Osteocyte (in vitro differentiated cells): ENCODE data around the gene FBXW5. TPM values are rescaled to one million over a fixed set of nuclear protein-coding genes. Genes with fewer than 3 reads are reported as not detected.

ENCODE experiments used
- DNase-seq: peaks from one replicate; pipeline ENCODE4 v3.0.0; 2021; ENCODE audit warnings: mixed read lengths; ENCODE audit not compliant: unreplicated experiment; ENCODE audit errors: extremely low spot score
- H3K27ac Mint-ChIP-seq: one replicate; pipeline ENCODE4 v1.8.0; 2021; ENCODE audit warnings: mild to moderate bottlenecking, mixed read lengths; ENCODE audit not compliant: unreplicated experiment
- H3K27me3 Mint-ChIP-seq: one replicate; pipeline ENCODE4 v1.8.0; 2021; ENCODE audit warnings: mixed read lengths; ENCODE audit not compliant: unreplicated experiment
- H3K36me3 Mint-ChIP-seq: one replicate; pipeline ENCODE4 v1.8.0; 2021; ENCODE audit warnings: mixed read lengths; ENCODE audit not compliant: unreplicated experiment
- H3K4me1 Mint-ChIP-seq: one replicate; pipeline ENCODE4 v1.8.0; 2021; ENCODE audit warnings: mixed read lengths; ENCODE audit not compliant: unreplicated experiment
- H3K4me3 Mint-ChIP-seq: one replicate; pipeline ENCODE4 v1.8.0; 2021; ENCODE audit warnings: mild to moderate bottlenecking, moderate library complexity, mixed read lengths; ENCODE audit not compliant: unreplicated experiment
- H3K9me3 Mint-ChIP-seq: one replicate; pipeline ENCODE4 v1.8.0; 2021; ENCODE audit warnings: mixed read lengths; ENCODE audit not compliant: unreplicated experiment
- total RNA-seq: library from RNA; stranded (reverse); gene quantifications from 2 replicates; pipeline ENCODE4 v1.2.1, GENCODE V29; 2021
- TF ChIP-seq, protein P1 (sequence below): fragments of 200-600 bp; sonication (generic); IDR thresholded peaks from 2 replicates; pipeline ENCODE4 v1.5.0; 2021; ENCODE audit warnings: antibody characterized with exemption, mild to moderate bottlenecking, moderate library complexity

The FBXW5 gene
- total RNA-seq, 1 donor from 2014 or later, result 84.4 TPM

DNA sequence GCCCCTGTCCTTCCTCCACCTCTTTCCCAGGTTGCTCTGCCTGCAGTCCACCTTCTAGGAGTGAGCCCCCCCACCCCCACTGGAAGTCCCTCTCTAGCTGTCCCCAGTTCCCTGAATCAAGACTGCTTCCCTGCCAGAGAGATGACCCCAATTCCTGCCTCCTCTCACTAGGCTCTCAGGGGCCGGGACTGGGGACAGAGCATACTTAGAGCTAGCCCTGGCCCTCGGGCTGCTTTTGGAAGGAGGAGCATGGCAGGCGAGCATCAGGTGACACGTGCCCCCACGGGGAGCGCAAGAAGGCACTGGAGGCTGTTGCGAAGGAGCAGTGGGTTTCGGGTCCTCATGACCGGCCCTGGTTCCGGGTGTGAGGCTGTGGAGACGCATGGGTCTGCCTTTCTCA is 48.5 kb downstream of the FBXW5 start:
- Mint-ChIP-seq H3K36me3 (peaks cover 9% of the 10 kb centered on the region), H3K9me3 (no peaks in the 10 kb centered on the region), H3K4me1 (peaks cover 6% of the 10 kb centered on the region), H3K4me3 (no peak overlapping the region), H3K27ac (no peak overlapping the region), H3K27me3 (no peaks in the 10 kb centered on the region)
- no peak for DNase-seq
- TF ChIP-seq, protein P1, sequence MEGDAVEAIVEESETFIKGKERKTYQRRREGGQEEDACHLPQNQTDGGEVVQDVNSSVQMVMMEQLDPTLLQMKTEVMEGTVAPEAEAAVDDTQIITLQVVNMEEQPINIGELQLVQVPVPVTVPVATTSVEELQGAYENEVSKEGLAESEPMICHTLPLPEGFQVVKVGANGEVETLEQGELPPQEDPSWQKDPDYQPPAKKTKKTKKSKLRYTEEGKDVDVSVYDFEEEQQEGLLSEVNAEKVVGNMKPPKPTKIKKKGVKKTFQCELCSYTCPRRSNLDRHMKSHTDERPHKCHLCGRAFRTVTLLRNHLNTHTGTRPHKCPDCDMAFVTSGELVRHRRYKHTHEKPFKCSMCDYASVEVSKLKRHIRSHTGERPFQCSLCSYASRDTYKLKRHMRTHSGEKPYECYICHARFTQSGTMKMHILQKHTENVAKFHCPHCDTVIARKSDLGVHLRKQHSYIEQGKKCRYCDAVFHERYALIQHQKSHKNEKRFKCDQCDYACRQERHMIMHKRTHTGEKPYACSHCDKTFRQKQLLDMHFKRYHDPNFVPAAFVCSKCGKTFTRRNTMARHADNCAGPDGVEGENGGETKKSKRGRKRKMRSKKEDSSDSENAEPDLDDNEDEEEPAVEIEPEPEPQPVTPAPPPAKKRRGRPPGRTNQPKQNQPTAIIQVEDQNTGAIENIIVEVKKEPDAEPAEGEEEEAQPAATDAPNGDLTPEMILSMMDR, result no peak

DNA sequence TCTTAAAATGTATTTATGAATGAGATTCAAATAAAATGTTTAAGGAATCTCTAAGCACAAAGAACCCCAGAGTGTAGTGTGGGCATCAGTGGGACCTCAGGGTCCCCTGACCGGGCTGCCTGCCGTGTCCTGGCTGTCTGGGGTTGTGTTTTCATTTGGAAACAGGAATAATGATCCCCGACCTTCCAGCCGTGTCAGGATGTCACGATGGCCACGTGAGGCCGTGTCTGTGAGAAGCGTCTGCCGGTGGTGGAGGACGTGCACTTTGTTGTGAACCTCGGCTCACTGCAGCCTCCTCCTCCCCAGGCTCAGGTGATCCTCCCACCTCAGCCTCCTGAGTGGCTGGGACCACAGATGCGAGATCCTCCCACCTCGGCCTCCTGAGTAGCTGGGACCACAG is 53.9 kb downstream of the FBXW5 start:
- H3K36me3 Mint-ChIP-seq, result no peaks in the 10 kb centered on the region
- H3K4me1 Mint-ChIP-seq, result peaks cover 10% of the 10 kb centered on the region
- H3K9me3 Mint-ChIP-seq, result no peaks in the 10 kb centered on the region
- TF ChIP-seq, protein P1, result no peak
- DNase-seq, result no peak
- H3K27ac Mint-ChIP-seq, result no peak overlapping the region
- no peak overlapping the region for H3K4me3 Mint-ChIP-seq
- H3K27me3 Mint-ChIP-seq, result no peaks in the 10 kb centered on the region

Other genes with a start within 250 kb of the FBXW5 start
- 11.4 and 11.5 TPM in 2 replicates for gene DIPK1B, start 232.2 kb downstream of the FBXW5 start, total RNA-seq
- gene LCN10, start 201.8 kb downstream of the FBXW5 start, total RNA-seq, result not detected in 2 replicates
- gene LCN6, start 196.2 kb downstream of the FBXW5 start, total RNA-seq, result not detected in 2 replicates
- not detected in 2 replicates for gene LCN8, start 186.5 kb downstream of the FBXW5 start, total RNA-seq
- gene LCN15, start 180.2 kb downstream of the FBXW5 start, total RNA-seq, result not detected in 2 replicates
- 29.2 and 36.0 TPM in 2 replicates for gene TMEM141, start 153.4 kb downstream of the FBXW5 start, total RNA-seq
- gene CCDC183, start 148.4 kb downstream of the FBXW5 start, total RNA-seq, result 0.89 and 0.94 TPM in 2 replicates
- 82.2 and 84.7 TPM in 2 replicates for gene RABL6, start 136.8 kb downstream of the FBXW5 start, total RNA-seq
- gene AJM1, start 102.3 kb downstream of the FBXW5 start, total RNA-seq, result 4.4 and 4.5 TPM in 2 replicates
- 131 and 142 TPM in 2 replicates for gene PHPT1, start 95.3 kb downstream of the FBXW5 start, total RNA-seq
- gene MAMDC4, start 92.4 kb downstream of the FBXW5 start, total RNA-seq, result 7.4 and 9.4 TPM in 2 replicates
- gene EDF1, start 78.4 kb downstream of the FBXW5 start, total RNA-seq, result 338 and 342 TPM in 2 replicates
- gene TRAF2, start 58.2 kb downstream of the FBXW5 start, total RNA-seq, result 12.2 and 14.4 TPM in 2 replicates
- gene C8G, start 505 bp upstream of the FBXW5 start, total RNA-seq, result 1.3 and 1.7 TPM in 2 replicates
- gene LCN12, start 7.5 kb upstream of the FBXW5 start, total RNA-seq, result 0.57 and 1.4 TPM in 2 replicates
- 123 and 129 TPM in 2 replicates for gene PTGDS, start 32.8 kb upstream of the FBXW5 start, total RNA-seq
- 3.0 and 3.4 TPM in 2 replicates for gene LCNL1, start 38.3 kb upstream of the FBXW5 start, total RNA-seq
- 38.5 and 51.4 TPM in 2 replicates for gene PAXX, start 47.7 kb upstream of the FBXW5 start, total RNA-seq
- 0.52 TPM in 1 of 2 replicates, not detected in the other for gene CLIC3, start 51.8 kb upstream of the FBXW5 start, total RNA-seq
- 47.6 and 55.1 TPM in 2 replicates for gene ABCA2, start 83.5 kb upstream of the FBXW5 start, total RNA-seq
- 0.13 TPM in 1 of 2 replicates, not detected in the other for gene FUT7, start 87.3 kb upstream of the FBXW5 start, total RNA-seq
- gene NPDC1, start 101.4 kb upstream of the FBXW5 start, total RNA-seq, result 84.4 and 91.0 TPM in 2 replicates
- gene ENTPD2, start 109.3 kb upstream of the FBXW5 start, total RNA-seq, result 0.46 TPM in 1 of 2 replicates, not detected in the other
- gene SAPCD2, start 125.8 kb upstream of the FBXW5 start, total RNA-seq, result 3.1 and 3.4 TPM in 2 replicates
- gene UAP1L1, start 132.8 kb upstream of the FBXW5 start, total RNA-seq, result 34.2 and 38.3 TPM in 2 replicates
- 109 and 120 TPM in 2 replicates for gene MAN1B1, start 142.2 kb upstream of the FBXW5 start, total RNA-seq
- 118 TPM in 2 replicates for gene DPP7, start 170.0 kb upstream of the FBXW5 start, total RNA-seq
- not detected in 2 replicates for gene GRIN1, start 194.4 kb upstream of the FBXW5 start, total RNA-seq
- not detected in 2 replicates for gene LRRC26, start 225.3 kb upstream of the FBXW5 start, total RNA-seq
- gene TMEM210, start 227.3 kb upstream of the FBXW5 start, total RNA-seq, result not detected in 2 replicates
- gene ANAPC2, start 243.8 kb upstream of the FBXW5 start, total RNA-seq, result 59.3 and 61.0 TPM in 2 replicates
- 57.4 and 58.1 TPM in 2 replicates for gene SSNA1, start 243.9 kb upstream of the FBXW5 start, total RNA-seq